Measurements from ENCODE around the gene SF3B3.
"Not testable (repeated sequence)": the region's sequence is repeated elsewhere in the genome, so short reads cannot be mapped to it uniquely, and the experiment has no call there.

The SF3B3 gene

DNA sequence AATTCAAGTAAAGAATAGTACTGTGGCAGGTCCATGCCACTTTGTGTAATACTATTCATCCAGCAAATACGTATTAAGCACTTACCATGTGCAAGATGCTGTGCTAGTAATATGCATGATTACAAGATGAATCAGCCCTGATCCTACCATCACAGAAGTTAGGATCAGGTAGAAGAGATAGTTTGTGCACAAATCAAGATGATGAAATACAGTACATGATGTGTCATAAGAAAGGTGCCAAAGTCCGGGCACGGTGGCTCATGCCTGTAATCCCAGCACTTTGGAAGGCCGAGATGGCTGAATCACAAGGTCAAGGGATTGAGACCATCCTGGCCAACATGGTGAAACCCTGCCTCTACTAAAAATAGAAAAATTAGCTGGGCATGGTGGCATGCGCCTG lies 11.2 kb upstream of the SF3B3 start:
- DNase-seq = no peak

GRCh38 chr16:70520612-70521297 lies 2.9 kb upstream of the SF3B3 start:
- peak; percentile 78 for DNase-seq

DNA sequence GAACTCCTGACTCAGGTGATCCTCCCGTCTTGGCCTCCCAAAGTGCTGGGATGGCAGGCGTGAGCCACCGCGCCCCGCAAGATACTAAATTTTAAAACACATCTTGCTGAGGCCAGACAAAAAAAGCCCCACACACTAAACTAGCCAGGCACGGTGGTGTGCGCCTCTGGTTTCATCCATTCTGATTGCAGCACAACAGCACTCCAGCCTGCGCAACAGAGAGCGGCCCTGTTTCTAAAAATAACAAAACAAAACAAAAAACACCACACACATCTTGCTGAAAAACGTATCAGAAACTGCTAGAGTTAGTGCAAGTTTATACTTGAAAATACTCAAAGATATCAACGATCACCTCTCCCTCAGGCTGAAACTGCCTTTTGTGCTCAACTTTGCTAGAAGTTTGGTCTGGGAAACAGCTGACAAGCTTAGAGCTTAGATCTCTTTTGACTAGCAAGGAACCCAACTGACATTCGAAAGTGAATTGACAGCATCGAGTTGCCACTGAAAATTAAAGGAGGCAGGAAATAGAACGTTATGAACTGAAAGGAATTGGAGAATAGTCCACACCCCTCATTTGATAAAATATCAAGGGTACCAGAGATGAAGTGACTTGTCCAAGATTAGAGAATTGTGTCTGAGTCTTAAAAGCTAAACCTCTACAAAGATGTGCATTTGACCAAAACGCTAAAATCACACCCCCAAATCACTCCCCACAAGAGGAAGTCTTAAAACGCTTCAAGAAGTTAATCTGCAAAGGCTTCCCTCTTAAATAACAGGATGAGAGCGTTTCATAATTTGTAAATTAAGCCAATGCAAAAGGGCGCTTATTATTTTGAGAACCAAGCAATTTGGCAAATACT lies 1.2 kb upstream of the SF3B3 start:
- peak; percentile 15 for DNase-seq

GRCh38 chr16:70523076-70523742 lies 407 bp upstream of the SF3B3 start, which contains the start of gene COG4:
Gene COG4 (minus strand): TSS chr16:70523554. CDS start chr16:70523543, 11 bp downstream.
- DNase-seq = peak; percentile 92

DNA sequence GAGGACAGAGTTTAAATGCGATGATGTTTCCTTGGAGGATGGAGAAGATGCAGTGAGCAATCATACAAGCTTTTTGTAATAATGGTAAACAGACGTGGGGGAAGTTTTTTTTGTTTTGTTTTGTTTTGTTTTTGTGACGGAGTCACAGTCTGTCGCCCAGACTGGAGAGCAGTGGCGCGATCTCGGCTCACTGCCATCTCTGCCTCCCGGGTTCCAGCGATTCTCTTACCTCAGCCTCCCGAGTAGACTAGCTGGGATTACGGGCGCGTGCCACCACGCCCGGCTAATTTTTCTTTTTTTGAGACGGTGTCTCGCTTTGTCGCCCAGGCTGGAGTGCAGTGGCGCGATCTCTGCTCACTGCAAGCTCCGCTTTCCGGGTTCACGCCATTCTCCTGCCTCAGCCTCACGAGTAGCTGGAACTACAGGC lies 796 bp downstream of the SF3B3 start:
- DNase-seq = not testable (repeated sequence)

DNA sequence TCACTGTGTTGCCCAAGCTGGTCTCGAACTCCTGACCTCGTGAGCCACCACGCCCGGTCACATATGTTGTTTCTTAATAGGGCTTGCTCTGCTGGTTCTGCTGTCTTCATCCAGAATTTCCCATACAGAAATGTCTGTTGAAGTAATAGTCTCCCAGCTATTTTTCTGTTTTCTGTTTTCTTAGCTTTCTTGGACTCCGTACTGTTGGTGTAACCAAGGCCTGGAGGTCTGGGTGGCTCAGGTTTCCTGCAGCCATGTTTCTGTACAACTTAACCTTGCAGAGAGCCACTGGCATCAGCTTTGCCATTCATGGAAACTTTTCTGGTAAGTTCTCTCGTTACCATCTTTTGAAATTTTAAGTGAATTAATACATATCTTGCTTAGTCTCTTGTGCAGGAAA lies 2.8 kb downstream of the SF3B3 start:
- peak; percentile 6 for DNase-seq

GRCh38 chr16:70527315-70527996 lies 3.8 kb downstream of the SF3B3 start:
- no peak for DNase-seq

GRCh38 chr16:70529051-70529777 lies 5.6 kb downstream of the SF3B3 start:
- DNase-seq = peak; percentile 65

DNA sequence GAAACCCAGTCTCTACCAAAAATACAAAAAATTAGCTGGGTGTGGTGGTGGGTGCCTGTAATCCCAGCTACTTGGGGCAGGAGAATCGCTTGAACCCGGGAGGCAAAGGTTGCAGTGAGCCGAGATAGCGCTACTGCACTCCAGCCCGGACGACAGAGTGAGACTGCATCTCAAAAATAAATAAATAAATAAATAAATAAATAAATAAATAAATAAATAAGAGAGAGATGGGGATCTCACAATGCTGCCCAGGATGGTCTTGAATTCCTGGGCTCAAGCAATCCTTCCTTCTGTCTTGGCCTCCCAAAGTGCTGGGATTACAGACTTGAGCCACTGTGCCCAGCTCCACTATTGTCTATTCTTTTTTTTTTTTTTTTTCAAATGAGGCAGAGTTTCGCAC lies 6.3 kb downstream of the SF3B3 start:
- DNase-seq = not testable (repeated sequence)

- no peak for DNase-seq
Measured at GRCh38 chr16:70534971-70535370, 11.4 kb downstream of the SF3B3 start.

GRCh38 chr16:70540994-70541393 lies 17.4 kb downstream of the SF3B3 start:
- DNase-seq = no peak

DNA sequence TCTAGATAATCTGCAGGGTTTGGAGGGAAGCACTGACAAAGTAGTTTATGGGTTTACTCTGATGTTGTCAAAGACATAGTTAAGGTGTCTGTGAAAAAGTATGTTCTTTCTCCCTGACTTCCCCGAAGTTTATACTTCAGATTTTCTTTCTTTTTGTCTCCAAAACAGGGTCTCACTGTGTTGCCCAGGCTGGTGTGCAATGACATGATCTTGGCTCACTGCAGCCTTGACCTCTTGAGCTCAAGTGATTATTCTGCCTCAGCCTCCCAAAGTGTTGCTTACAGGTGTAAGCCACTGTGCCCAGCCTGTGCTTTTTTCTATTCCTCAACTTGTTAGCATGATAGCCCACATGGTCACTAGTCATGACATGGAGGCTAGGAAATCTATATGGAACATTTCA lies 20.9 kb downstream of the SF3B3 start:
- DNase-seq = no peak

DNA sequence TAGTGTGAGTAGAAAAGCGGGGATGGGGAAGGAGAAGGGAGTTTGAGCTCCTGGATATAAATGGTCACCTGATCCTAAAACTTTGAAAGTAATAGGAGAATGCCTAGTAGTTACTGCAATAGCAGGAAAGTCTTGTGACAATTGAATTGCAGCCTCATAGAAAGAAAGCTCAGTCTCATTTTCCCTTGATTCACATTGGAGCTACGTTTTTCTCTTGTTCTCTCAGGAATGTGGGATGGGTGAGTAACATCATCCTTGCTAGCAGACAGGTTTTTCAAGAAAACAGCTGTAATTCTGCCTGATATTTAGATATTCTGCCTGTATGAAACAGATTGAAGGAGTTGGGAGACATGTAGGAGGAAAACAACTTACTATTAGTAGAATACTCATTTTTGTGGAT lies 25.3 kb downstream of the SF3B3 start:
- no peak for DNase-seq

DNA sequence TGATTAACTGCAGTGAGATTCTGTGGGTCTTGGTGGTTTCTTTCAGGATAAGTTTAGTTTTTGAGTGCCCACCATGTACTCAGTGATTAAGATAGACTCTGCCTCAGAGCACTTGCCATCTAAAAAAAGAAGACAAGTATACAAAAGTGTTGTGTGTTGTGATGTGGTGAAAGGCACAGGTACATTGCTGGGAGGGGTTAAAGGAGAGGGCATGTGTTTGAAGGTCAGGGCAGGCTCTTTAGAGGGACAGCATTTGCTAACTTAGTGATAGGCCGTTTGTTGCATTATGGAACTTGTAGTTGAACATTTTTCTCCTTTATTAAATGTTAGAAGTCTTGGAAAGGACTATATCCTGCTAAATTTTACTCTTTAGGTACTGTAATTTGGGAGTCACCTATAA lies 26.5 kb downstream of the SF3B3 start:
- no peak for DNase-seq

DNA sequence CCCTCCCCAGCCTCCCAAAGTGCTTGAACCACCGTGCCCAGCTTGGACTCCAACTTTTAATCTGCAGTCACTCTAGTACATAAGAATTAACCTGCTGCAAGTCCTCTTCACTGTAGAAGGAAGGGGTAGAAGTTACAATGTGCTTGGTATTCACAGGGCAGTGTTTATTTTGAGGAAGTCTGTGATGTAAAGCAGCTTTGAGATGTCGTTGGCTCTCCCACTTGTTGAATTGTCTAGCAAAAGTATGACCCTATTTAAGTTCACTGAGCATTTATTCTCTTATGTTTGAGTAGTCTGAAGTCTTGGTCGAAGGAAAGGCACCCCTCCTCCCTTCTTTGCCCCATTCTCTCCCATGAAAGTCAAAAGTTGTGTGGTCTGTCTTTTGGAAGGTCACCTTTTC lies 28.2 kb downstream of the SF3B3 start:
- no peak for DNase-seq

GRCh38 chr16:70552675-70553074 lies 29.1 kb downstream of the SF3B3 start:
- no peak for DNase-seq

DNA sequence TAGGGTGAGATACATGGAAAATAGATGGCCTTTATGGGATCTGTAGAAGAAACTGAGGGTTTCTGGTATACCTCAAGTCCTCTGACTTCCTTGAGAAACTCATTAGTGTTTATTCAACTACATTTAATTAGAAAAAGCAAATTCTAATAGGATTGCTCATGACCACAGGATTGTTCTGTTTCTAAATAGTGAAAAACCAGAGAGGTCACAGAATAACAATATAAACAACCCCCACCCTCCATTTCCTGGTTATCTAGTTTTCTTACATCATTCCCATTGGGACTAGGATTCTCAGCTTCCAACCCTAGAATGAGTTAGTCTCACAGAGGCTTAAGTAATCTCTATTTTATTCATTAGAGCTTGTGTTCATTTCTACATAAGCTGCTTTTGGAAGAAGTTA lies 30.0 kb downstream of the SF3B3 start:
- no peak for DNase-seq

DNA sequence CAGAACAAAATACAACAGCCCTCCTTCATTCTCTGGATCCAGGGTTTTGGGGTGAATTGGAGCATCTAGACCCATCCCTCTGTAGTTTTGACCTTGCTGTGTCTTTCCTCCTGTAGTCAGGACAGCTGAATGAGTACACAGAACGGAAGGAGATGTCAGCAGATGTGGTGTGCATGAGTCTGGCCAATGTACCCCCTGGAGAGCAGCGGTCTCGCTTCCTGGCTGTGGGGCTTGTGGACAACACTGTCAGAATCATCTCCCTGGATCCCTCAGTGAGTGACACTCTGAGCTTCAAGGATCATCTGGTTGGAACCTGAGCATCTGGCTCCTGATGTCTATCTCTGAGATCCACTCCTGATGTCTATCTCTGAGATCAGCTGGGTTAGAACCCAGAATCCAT lies 32.4 kb downstream of the SF3B3 start:
- no peak for DNase-seq

DNA sequence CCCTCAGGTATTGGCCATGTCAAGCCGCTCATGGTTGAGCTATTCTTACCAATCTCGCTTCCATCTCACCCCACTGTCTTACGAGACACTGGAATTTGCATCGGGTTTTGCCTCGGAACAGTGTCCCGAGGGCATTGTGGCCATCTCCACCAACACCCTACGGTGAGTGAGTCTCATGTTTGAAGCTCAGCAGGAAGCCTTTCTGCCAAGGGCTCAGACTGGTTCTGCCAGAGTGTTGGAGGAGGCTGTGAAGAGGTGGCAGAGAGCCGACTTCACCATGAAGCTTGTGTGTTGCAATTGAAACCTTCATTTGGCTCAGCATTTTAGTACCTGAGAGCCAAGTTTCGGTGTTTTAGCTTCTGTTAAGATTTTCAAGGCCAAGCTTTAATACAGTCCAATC lies 38.0 kb downstream of the SF3B3 start:
- no peak for DNase-seq

DNA sequence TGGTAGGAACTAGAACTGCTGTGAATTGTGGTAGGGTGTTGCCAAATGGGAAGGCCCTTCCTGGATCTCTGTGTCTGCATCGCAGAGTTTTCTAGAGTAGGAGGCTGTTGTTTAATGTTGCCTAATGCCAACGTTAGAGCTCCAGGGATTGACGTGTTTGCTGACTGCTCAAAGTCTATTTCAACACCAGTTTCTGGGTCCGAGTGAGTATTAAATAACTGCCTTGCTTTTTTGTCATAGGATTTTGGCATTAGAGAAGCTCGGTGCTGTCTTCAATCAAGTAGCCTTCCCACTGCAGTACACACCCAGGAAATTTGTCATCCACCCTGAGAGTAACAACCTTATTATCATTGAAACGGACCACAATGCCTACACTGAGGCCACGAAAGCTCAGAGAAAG lies 40.0 kb downstream of the SF3B3 start:
- DNase-seq = no peak

GRCh38 chr16:70565053-70565452 lies 41.4 kb downstream of the SF3B3 start:
- no peak for DNase-seq

DNA sequence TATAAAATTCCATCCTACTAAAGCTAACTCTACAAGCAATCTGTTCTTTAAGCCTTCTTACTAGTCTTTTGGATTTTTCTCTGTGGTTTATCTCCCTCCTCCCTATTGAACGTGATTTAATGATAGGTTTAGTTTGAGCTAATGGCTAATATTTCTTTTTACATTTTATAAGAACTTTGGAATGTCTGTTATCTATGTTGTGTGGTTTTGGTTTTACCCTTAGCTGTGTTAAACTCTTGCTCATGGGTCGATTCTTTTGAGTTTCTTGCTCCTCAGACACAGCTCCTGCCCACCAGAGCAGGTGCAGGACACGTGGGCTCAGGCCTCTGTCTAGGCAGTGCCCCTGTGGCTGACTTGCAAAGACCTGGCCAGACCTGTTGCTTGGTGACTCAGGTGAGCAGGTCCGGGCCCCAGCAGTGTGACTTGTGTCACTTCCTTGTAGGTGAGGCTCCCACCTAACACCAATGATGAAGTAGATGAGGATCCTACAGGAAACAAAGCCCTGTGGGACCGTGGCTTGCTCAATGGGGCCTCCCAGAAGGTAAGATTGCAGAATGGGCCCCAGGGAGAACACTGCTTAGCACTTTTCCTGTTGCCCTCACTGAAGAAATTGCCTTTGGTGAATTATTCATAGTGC lies 45.1 kb downstream of the SF3B3 start:
- no peak for DNase-seq

Data from suppressor macrophage treated with lipopolysaccharide for 4 hours (primary cell).